HG02610 (cell line): ENCODE measurements around the gene RNF125.
"Not testable (repeated sequence)": the region's sequence is repeated elsewhere in the genome, so short reads cannot be mapped to it uniquely, and the experiment has no call there.

Source experiments
- ATAC-seq: cut with Tn5 transposase; IDR thresholded peaks from one replicate; pipeline ENCODE4 v1.9.1; 2021; ENCODE audit warnings: mild to moderate bottlenecking, moderate library complexity; ENCODE audit not compliant: unreplicated experiment

Gene RNF125

DNA sequence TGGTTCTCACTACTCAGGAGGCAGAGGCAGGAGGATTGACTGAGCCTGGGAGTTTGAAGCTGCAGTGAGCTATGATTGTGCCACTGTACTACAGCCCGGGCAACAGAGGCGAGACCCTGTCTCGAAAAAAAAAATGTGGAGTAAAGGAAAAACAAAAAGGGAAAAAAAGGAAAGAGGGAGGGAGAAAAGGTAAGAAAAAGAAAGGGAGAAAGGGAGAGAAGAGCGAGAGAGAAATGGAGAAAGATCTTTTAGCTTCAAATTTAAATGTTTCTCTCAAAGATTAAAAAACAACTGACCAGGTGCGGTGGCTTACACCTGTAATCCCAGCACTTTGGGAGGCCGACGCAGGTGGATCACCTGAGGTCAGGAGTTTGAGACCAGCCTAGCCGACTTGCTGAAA is 65.2 kb downstream of the RNF125 start:
- no peak for ATAC-seq

- ATAC-seq: no peak
Observed at GRCh38 chr18:32086881-32087280, 68.3 kb downstream of the RNF125 start.

DNA sequence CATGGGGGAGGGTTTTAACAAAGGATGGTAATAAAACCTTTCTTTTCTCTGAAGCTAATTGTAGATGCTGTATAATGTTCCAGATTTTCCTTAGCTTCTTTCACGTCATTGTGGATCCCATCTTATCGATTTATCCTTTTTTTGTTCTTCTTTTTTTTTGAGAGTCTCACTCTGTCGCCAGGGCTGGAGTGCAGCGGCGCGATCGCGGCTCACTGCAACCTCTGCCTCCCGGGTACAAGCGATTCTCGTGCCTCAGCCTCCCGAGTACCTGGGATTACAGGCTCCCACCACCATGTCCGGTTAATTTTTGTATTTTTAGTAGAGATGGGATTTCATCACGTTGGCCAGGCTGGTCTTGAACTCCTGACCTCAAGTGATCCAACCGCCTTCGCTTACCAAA is 72.2 kb downstream of the RNF125 start:
- not testable (repeated sequence) for ATAC-seq

- no peak for ATAC-seq
Observed at GRCh38 chr18:32091325-32091723, 72.7 kb downstream of the RNF125 start.

- ATAC-seq: peak; percentile 59
Observed at GRCh38 chr18:32091724-32092421, 73.2 kb downstream of the RNF125 start, which contains the start of gene RNF138. RNF138 (plus strand) TSS chr18:32091874; CDS start chr18:32092777, 903 bp downstream.

DNA sequence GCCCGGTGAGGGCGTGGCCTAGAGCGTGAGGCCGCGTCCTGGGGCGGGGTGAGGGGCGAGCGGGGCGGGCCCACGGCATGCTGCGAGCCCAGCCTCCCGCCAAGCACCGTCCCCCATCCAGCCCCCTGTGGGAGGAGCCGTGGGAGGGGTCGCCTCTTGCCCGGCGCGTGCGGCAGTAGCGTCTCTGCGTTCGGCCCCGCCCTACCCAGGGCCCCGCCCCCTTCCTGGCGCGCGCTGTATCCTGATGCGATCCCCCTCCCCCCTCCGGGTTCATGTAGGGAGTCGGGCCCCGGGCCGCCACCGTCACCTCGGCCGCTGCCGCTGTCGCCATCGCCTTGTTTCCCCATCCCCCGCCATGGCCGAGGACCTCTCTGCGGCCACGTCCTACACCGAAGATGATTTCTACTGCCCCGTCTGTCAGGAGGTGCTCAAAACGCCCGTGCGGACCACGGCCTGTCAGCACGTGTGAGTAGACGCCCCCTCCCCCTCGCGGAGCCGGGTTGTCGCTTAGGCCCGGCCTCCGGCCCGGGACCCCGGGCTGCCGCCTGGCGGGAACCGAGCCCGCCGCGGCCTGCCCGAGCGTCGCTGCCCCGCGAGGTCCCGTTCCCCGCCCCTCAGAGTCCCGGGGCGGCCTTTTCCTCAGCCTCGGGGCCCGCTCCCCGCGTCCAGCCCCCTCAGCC is 73.9 kb downstream of the RNF125 start:
- ATAC-seq: peak; percentile 87

DNA sequence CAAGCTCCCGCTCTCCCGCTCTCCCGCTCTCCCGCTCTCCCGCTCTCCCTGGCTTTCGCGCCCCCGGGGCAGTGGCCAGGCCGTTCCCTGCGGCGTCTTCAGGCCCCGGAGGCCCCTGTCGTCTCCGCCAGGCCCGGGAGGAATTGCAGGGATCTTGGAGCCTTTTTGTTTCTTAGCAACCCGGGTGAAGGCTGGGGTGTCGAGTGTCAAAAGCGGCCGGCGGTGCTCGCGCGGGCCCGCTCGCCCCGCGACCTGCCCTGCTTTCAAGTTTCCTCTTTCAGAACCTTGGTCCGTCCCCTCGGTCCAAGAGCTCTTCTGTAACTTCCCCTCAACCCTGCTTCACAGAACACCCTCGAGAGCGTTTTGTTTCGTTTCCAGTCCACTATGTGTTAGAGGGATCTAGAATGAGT is 74.5 kb downstream of the RNF125 start:
- peak; percentile 32 for ATAC-seq

GRCh38 chr18:32093523-32093922 is 74.9 kb downstream of the RNF125 start:
- ATAC-seq: no peak

DNA sequence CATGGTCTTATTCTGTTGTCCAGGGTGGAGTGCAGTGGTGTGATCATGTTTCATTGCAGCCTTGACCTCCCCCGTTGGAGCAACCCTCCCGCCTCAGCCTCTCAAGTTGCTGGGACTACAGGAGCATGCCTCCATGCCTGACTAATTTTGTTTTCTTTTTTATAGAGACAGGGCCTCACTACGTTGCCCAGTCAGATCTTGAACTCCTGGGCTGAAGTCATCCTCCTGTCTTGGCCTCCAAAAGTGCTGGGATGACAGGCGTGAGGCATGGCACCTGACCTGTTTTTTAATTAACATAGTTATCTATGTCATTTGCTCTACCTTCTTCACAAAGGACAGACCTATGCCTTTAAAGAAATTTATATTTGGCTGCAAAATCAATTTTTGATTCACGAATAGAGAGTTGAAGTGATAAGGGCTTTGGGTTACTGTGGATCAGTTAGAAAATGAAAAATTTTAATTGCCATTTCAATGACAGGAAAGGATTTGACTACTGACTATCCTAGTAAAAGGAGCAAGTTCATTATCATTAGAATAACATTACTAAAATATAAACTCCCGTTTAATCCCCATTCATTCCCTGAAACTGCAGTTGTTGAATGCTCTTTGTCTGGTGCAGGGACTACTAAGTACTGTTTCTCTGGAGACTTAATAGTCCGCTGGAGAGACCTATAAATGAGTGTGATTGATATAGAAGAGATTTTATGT is 76.7 kb downstream of the RNF125 start:
- ATAC-seq: no peak

GRCh38 chr18:32095900-32096229 is 77.2 kb downstream of the RNF125 start:
- no peak for ATAC-seq

- no peak for ATAC-seq
Observed at GRCh38 chr18:32096946-32097345, 78.3 kb downstream of the RNF125 start.

GRCh38 chr18:32104516-32104915 is 85.9 kb downstream of the RNF125 start:
- ATAC-seq: no peak

DNA sequence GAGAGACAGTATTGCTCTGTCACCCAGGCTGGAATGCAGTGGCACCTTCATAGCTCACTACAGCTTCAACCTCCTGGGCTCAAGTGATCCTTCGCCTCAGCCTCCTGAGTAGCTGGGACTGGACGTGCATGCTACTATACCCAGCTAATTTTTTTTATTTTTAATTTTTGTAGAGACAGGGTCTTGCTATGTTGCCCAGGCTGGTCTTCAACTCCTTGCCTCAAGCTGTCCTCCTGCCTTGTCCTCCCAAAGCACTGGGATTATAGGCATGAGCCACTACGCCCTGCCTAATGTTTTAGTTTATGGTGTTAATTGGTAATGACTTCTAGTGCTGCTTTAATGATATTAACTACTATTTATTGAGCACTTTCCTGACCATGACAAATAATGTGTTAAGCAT is 91.4 kb downstream of the RNF125 start:
- ATAC-seq: no peak

- no peak for ATAC-seq
Observed at GRCh38 chr18:32111706-32112105, 93.1 kb downstream of the RNF125 start.

- ATAC-seq: no peak
Observed at GRCh38 chr18:32112826-32113225, 94.2 kb downstream of the RNF125 start.

- ATAC-seq: no peak
Observed at GRCh38 chr18:32114293-32114942, 95.8 kb downstream of the RNF125 start.

GRCh38 chr18:32122039-32122438 is 103.4 kb downstream of the RNF125 start:
- ATAC-seq: no peak
